ENCODE data around the gene FBN1.

DNA sequence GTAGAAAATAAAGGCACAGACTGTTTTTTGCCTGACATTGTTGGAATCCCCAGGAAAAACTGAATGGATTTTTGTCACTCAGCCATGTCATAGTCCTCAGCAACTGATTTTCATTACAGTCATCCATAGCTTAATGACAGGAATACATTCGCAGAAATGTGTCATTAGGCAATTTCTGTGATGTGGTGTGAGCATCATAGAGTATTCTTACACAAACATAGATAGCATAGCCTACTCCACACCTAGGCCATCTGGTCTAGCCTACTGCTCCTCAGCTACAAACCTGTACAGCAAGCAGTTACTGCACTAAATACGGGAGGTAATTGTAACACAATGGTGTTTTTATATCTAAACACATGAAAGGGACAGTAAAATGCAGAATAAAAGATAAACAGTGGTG lies 34.4 kb upstream of the FBN1 start:
- TF ChIP-seq ETV6 (CRISPR knock-in tag; IDR thresholded peaks at IDR 0.05) = no peak
- TF ChIP-seq, protein P1, sequence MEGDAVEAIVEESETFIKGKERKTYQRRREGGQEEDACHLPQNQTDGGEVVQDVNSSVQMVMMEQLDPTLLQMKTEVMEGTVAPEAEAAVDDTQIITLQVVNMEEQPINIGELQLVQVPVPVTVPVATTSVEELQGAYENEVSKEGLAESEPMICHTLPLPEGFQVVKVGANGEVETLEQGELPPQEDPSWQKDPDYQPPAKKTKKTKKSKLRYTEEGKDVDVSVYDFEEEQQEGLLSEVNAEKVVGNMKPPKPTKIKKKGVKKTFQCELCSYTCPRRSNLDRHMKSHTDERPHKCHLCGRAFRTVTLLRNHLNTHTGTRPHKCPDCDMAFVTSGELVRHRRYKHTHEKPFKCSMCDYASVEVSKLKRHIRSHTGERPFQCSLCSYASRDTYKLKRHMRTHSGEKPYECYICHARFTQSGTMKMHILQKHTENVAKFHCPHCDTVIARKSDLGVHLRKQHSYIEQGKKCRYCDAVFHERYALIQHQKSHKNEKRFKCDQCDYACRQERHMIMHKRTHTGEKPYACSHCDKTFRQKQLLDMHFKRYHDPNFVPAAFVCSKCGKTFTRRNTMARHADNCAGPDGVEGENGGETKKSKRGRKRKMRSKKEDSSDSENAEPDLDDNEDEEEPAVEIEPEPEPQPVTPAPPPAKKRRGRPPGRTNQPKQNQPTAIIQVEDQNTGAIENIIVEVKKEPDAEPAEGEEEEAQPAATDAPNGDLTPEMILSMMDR (IDR thresholded peaks at IDR 0.05) = no peak

All from WTC11 (cell line).